AG09309 (cell line): ENCODE data around the gene FGF14.

Experiments
- DNase-seq: peaks from one replicate; pipeline ENCODE4 v3.0.0-alpha.2; 2010; ENCODE audit warnings: low read depth
- H3K4me3 ChIP-seq: 2 replicates; pipeline ENCODE4 v1.5.1; 2011; ENCODE audit warnings: mild to moderate bottlenecking, low read depth, low read length, moderate library complexity; ENCODE audit not compliant: control insufficient read depth
- TF ChIP-seq, protein P1 (sequence below): IDR thresholded peaks from 2 replicates; pipeline ENCODE4 v1.5.1; 2011; ENCODE audit warnings: mild to moderate bottlenecking, low read depth, low read length, inconsistent platforms; ENCODE audit not compliant: insufficient read depth, control insufficient read depth; ENCODE audit errors: missing control alignments

Gene FGF14

DNA sequence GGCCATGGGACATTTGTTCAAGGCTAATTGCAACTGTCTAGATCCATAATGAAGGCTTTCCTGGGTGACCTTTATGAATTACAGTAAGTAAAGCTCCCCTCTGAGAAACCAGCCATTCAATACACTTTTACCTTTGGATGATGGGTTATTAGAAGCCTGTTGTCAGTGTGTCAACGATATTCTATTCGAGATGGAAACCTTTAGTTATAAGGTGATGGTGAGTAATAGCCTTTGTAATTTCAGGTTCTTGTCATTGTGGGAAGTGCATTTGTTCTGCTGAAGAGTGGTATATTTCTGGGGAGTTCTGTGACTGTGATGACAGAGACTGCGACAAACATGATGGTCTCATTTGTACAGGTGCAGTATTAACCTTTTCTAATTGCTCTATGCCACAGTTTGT is 687.7 kb downstream of the FGF14 start:
- TF ChIP-seq, protein P1, sequence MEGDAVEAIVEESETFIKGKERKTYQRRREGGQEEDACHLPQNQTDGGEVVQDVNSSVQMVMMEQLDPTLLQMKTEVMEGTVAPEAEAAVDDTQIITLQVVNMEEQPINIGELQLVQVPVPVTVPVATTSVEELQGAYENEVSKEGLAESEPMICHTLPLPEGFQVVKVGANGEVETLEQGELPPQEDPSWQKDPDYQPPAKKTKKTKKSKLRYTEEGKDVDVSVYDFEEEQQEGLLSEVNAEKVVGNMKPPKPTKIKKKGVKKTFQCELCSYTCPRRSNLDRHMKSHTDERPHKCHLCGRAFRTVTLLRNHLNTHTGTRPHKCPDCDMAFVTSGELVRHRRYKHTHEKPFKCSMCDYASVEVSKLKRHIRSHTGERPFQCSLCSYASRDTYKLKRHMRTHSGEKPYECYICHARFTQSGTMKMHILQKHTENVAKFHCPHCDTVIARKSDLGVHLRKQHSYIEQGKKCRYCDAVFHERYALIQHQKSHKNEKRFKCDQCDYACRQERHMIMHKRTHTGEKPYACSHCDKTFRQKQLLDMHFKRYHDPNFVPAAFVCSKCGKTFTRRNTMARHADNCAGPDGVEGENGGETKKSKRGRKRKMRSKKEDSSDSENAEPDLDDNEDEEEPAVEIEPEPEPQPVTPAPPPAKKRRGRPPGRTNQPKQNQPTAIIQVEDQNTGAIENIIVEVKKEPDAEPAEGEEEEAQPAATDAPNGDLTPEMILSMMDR: no peak
- no peak overlapping the region for H3K4me3 ChIP-seq

DNA sequence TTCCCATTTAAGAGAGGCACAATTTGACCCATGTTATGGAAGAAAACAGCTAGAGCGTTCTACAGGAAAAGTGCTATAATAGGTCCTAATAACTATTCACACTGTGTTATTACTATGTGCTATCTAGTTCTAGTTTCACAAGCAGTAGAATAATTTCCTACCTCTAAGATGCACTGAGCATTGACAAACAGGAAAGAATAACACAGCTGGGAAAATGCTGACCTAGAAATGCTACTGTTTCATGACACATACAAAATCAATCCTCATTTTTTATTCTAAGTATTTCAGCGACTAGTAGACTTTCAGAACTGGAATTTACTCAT is 689.9 kb downstream of the FGF14 start:
- no peak overlapping the region for H3K4me3 ChIP-seq
- TF ChIP-seq, protein P1: no peak

More for the DNA sequence above, 687.7 kb downstream of the FGF14 start:
- no peak for DNase-seq

DNA sequence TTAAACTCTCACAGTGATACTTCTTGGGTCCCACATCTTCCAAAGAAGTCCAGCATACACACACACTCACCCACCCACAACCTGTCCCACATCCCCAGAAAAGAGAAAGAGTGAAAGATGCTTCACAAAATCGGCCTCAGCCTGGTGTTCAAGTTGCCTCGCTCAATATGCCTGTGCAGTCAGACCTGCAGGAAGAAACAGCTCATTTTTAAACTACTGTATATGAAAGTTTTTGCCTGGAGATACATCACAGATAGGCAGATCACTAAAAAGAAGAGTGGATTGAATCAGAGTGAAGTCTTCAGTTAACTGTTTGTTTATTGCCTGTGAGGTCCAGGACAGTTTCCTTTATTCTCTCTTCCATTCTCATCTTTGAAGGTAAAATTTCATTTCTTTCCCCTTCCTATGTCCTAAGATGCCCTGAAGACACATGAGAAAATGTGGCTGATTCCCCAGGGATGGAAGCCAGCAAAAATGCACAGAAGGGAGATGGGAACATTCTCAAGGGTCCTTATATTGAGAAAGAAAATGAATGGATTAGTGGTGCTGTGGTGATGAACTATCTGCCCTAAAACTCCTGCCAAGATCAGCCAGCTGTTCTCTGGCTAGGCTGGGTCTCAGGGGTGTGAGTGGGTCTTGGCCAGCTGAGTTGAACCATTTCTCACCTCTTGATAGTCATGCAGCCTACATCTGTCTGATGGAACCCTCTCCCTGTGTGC is 690.4 kb downstream of the FGF14 start:
- no peak overlapping the region for H3K4me3 ChIP-seq
- no peak for DNase-seq
- TF ChIP-seq, protein P1: no peak

More for the DNA sequence above, 689.9 kb downstream of the FGF14 start:
- no peak for DNase-seq

DNA sequence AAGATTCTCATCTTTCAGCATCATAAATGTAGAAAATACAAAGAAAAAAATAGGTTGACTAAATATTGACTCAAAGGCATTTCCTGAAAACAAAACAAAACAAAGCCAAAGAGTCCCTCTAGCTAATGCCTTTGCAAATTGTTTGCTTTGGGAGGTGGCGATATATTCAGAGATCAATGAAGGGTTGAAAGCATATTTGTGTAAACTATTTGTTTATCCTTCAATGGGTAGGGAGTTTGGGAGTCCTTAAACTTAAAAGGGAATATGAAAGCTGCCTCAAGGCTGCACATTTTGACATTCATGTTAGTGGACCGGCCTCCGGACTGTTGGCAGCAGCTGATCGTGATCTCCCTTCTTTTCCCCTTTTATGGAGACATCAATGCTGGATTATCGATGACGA is 691.9 kb downstream of the FGF14 start:
- no peak for DNase-seq
- no peak overlapping the region for H3K4me3 ChIP-seq
- TF ChIP-seq, protein P1: no peak

DNA sequence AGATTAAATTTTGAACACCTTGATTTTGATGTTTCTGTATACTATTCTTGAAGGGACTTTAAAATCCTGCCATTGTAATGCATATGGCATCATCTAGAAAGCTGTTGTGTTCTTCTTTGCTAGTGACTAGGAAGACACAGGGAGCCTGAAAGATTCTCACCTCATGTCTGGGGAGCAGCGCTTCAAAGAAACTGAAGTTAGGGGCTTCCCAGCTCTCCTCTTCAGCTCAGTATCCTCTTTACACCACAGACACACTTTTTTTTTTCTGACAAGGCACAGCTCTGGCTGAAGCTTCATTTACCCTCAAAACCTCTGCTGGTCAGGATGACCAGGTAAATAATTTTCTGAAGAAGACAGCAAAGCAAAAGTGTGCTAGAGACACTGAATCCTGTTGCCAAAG is 693.7 kb downstream of the FGF14 start:
- H3K4me3 ChIP-seq: no peak overlapping the region
- DNase-seq: no peak
- TF ChIP-seq, protein P1: no peak

DNA sequence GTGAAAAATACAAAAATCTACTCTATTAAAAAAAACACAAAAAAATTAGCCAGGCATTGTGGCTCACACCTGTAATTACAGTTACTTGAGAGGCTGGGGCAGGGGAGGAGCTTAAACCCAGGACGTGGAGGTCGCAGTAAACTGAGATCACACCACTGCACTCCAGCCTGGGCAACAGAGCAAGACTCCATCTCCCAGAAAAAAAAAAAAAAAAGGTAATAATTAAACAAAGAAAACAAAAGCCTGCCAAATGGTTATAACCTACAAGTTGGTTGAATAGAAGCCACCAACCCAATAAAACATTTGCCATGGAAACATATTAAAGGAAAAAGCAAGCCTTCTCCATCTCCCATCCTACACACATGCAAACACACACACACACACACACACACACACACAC is 694.2 kb downstream of the FGF14 start:
- DNase-seq: no peak
- no peak overlapping the region for H3K4me3 ChIP-seq
- TF ChIP-seq, protein P1: no peak
